Mesothelial cell of epicardium (in vitro differentiated cells): Measurements from ENCODE around the gene FER. TPM values are rescaled to one million over a fixed set of nuclear protein-coding genes. Genes with fewer than 3 reads are reported as not detected.
A peak's percentile ranks its signal among the peaks of the same experiment; 100 is the strongest.

Source experiments
- DNase-seq, 2 experiments: peaks; one replicate each; pipeline ENCODE4 v3.0.0; 2021; ENCODE audit warnings: low spot score in 2 of 2; ENCODE audit not compliant: unreplicated experiment in 2 of 2
- H3K27ac Mint-ChIP-seq: 2 replicates; pipeline ENCODE4 v1.8.0; 2021; ENCODE audit warnings: mixed read lengths
- H3K27me3 Mint-ChIP-seq: 2 replicates; pipeline ENCODE4 v1.8.0; 2021; ENCODE audit warnings: low read depth, mixed read lengths
- H3K36me3 Mint-ChIP-seq: 2 replicates; pipeline ENCODE4 v1.8.0; 2021; ENCODE audit warnings: mixed read lengths
- H3K4me1 Mint-ChIP-seq: 2 replicates; pipeline ENCODE4 v1.8.0; 2021; ENCODE audit warnings: mixed read lengths
- H3K4me3 Mint-ChIP-seq: 2 replicates; pipeline ENCODE4 v1.8.0; 2021; ENCODE audit warnings: mild to moderate bottlenecking, moderate library complexity, mixed read lengths
- H3K9me3 Mint-ChIP-seq: 2 replicates; pipeline ENCODE4 v1.8.0; 2021; ENCODE audit warnings: mixed read lengths
- total RNA-seq: library from RNA; stranded (reverse); gene quantifications from 3 replicates; pipeline ENCODE4 v1.2.1, GENCODE V29; 2021
- TF ChIP-seq, protein P1 (sequence below): fragments of 200-600 bp; sonication (generic); IDR thresholded peaks from one replicate; pipeline ENCODE4 v1.5.0; 2021; ENCODE audit warnings: antibody characterized with exemption; ENCODE audit not compliant: unreplicated experiment

The FER gene
- total RNA-seq, 1 donor from 2014 or later: 44.3 TPM

DNA sequence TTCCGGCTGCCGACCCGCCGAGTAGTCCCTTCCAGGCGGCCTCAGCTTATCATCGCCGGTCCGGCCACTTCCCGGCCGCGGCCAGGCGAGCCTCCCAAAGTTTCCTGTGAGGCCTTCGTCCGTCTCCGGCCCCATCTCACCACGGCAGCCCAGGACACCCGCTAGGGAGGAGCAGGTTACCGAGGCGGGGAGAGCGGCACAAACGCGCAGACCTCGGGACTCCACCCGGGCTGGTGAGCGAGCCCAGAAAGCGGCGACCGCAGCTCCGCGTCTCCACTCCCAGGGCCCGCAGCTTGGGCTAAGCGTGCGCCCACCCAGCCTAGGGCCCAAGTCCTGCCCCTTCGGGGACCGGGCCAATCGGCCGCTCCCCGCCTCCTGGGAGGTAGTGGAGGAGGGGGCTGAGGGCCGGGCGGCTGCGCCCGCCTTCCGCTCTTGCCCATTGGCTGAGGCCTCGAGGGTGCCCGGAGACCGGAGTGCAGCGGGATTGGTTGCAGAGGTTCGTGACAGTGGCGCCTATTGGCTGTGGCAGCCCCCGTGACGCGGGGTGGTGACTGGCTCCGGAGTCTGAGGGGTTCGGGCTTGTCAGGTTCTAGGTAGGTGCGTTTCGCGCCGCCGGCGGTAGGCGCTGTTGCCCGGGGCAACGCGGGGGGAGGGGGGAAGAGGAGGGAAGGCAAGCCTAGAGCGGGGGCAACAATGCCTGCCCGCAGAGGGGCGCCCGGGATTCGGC is 867 bp downstream of the FER start:
- TF ChIP-seq, protein P1, sequence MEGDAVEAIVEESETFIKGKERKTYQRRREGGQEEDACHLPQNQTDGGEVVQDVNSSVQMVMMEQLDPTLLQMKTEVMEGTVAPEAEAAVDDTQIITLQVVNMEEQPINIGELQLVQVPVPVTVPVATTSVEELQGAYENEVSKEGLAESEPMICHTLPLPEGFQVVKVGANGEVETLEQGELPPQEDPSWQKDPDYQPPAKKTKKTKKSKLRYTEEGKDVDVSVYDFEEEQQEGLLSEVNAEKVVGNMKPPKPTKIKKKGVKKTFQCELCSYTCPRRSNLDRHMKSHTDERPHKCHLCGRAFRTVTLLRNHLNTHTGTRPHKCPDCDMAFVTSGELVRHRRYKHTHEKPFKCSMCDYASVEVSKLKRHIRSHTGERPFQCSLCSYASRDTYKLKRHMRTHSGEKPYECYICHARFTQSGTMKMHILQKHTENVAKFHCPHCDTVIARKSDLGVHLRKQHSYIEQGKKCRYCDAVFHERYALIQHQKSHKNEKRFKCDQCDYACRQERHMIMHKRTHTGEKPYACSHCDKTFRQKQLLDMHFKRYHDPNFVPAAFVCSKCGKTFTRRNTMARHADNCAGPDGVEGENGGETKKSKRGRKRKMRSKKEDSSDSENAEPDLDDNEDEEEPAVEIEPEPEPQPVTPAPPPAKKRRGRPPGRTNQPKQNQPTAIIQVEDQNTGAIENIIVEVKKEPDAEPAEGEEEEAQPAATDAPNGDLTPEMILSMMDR: no peak
- Mint-ChIP-seq H3K36me3 (no peaks in the 10 kb centered on the region), H3K27ac (peak overlapping the region; percentile 95), H3K4me3 (peak overlapping the region; percentile 86), H3K4me1 (peaks cover 44% of the 10 kb centered on the region), H3K9me3 (no peaks in the 10 kb centered on the region), H3K27me3 (no peaks in the 10 kb centered on the region)
- peak; percentile 95 to 98 for DNase-seq

DNA sequence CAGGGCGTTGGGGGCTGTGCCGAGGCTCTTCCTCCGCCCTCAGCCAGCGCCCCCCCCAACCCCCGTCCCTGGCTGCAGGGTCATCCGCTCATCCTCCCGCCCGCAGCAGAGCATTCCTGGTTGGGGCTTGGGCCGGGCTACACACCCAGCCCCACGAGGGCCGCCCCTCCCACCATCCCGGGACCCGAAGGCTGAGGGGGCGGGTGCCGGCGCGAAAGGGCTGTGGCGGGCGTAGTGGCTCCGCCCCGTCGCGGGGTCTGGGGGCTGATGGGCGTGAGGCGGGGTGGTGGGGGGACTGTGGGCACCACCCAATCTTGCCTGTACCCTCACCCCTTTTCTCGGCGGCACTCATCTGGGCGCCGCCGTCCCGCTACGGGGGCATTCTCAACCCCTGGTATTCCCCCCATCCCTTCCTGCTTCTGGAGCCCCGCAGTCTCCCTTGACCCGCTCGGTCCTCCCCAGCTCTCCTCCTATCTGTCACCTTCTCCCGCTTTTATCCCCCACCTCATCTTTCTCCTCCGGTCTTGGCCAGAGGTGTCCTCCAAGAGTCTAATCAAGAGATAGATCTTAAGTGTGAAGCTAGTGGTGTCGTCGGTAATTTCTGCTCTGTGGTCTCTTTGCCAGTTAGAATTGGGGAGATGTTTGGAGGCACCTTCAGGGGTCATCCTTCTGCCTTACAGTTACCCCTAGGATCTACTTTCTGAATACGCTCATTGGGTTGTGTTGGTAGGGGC is 1.6 kb downstream of the FER start:
- peak in 1 of 2 experiments; percentile 79 for DNase-seq
- peaks cover 42% of the 10 kb centered on the region for H3K4me1 Mint-ChIP-seq
- no peaks in the 10 kb centered on the region for H3K9me3 Mint-ChIP-seq
- H3K36me3 Mint-ChIP-seq: no peaks in the 10 kb centered on the region
- TF ChIP-seq, protein P1: no peak
- H3K27ac Mint-ChIP-seq: peak overlapping the region; percentile 95
- H3K4me3 Mint-ChIP-seq: peak overlapping the region; percentile 86
- H3K27me3 Mint-ChIP-seq: no peaks in the 10 kb centered on the region

DNA sequence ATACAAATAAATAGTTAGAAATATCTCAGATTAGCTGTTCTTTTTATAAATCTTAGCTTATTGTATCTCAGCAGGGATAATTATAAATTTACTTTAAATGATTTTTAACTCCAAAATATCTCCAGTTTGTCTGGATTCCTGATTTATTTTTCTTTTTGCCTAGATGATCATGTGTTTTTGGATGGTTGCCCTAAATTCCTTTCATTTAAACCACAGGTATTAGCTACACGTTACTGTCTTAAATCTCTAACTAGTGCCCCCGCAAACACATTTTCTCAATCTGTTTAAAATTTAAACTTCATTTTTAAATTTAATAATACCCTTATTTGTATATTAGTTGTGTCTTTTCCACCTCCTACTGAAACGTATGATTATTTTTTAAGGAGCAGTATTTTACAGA is 5.6 kb downstream of the FER start:
- H3K4me3 Mint-ChIP-seq: no peak overlapping the region
- TF ChIP-seq, protein P1: no peak
- H3K27ac Mint-ChIP-seq: peak overlapping the region; percentile 44
- H3K36me3 Mint-ChIP-seq: no peaks in the 10 kb centered on the region
- H3K9me3 Mint-ChIP-seq: no peaks in the 10 kb centered on the region
- H3K27me3 Mint-ChIP-seq: no peaks in the 10 kb centered on the region
- peaks cover 41% of the 10 kb centered on the region for H3K4me1 Mint-ChIP-seq
- no peak for DNase-seq

DNA sequence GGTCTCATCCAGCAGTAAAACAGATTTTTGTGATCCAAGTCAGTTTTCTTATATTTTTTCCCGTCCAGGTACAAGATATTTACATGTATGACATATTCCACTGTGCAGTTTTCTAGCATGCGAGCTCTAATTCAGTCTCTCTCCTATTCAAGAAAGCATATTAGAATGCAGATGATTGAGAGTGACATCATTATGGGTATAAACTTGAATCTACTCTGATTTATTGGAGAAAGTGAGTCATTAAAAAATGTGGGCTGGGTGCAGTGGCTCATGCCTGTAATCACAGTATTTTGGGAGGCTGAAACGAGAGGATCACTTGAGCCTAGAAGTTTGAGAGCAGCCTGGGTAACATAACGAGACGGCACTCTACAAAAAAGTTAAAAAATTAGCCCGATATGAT is 6.2 kb downstream of the FER start:
- Mint-ChIP-seq H3K9me3 (peaks cover under 1% of the 10 kb centered on the region), H3K4me1 (peaks cover 42% of the 10 kb centered on the region), H3K27ac (peak overlapping the region; percentile 18), H3K36me3 (no peaks in the 10 kb centered on the region), H3K27me3 (no peaks in the 10 kb centered on the region), H3K4me3 (no peak overlapping the region)
- no peak for DNase-seq
- TF ChIP-seq, protein P1: no peak

DNA sequence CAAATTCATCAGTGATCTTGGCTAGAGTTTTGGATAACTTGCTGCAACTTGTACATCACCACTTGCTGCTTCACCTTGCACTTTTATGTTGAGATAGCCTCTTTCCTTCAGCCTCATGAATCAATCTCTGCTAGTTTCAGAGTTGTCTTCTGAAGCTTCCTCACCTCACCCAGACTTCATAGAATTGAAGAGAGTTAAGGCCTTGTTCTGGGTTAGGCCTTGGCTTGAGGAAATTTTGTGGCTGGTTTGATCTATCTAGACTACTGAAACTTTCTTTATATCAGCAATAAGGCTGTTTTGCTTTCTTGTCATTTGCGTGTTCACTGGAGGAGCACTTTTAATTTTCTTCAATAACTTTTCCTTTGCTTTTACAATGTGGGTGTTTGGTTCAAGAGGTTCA is 12.8 kb downstream of the FER start:
- Mint-ChIP-seq H3K4me3 (no peak overlapping the region), H3K36me3 (peaks cover 12% of the 10 kb centered on the region), H3K4me1 (peaks cover 28% of the 10 kb centered on the region), H3K9me3 (peaks cover 19% of the 10 kb centered on the region), H3K27ac (no peak overlapping the region), H3K27me3 (no peaks in the 10 kb centered on the region)
- DNase-seq: no peak
- TF ChIP-seq, protein P1: no peak
